ENCODE measurements around the gene CMKLR1. TPM values are rescaled to one million over a fixed set of nuclear protein-coding genes. Genes with fewer than 3 reads are reported as not detected.

Gene CMKLR1
- total and polyA plus RNA-seq, 10 of the 15 experiments (the other 5 are each of a cell fraction or from before 2014, with no cell fraction given): 13.8 to 52.3 (median 26.2) TPM

GRCh38 chr12:108271951-108272872 lies 66.9 kb downstream of the CMKLR1 start (continued):
- TF ChIP-seq, protein P1, sequence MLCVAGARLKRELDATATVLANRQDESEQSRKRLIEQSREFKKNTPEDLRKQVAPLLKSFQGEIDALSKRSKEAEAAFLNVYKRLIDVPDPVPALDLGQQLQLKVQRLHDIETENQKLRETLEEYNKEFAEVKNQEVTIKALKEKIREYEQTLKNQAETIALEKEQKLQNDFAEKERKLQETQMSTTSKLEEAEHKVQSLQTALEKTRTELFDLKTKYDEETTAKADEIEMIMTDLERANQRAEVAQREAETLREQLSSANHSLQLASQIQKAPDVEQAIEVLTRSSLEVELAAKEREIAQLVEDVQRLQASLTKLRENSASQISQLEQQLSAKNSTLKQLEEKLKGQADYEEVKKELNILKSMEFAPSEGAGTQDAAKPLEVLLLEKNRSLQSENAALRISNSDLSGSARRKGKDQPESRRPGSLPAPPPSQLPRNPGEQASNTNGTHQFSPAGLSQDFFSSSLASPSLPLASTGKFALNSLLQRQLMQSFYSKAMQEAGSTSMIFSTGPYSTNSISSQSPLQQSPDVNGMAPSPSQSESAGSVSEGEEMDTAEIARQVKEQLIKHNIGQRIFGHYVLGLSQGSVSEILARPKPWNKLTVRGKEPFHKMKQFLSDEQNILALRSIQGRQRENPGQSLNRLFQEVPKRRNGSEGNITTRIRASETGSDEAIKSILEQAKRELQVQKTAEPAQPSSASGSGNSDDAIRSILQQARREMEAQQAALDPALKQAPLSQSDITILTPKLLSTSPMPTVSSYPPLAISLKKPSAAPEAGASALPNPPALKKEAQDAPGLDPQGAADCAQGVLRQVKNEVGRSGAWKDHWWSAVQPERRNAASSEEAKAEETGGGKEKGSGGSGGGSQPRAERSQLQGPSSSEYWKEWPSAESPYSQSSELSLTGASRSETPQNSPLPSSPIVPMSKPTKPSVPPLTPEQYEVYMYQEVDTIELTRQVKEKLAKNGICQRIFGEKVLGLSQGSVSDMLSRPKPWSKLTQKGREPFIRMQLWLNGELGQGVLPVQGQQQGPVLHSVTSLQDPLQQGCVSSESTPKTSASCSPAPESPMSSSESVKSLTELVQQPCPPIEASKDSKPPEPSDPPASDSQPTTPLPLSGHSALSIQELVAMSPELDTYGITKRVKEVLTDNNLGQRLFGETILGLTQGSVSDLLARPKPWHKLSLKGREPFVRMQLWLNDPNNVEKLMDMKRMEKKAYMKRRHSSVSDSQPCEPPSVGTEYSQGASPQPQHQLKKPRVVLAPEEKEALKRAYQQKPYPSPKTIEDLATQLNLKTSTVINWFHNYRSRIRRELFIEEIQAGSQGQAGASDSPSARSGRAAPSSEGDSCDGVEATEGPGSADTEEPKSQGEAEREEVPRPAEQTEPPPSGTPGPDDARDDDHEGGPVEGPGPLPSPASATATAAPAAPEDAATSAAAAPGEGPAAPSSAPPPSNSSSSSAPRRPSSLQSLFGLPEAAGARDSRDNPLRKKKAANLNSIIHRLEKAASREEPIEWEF (IDR thresholded peaks at IDR 0.05; ENCODE audit: insufficient replicate concordance, low read depth, low read length): no peak
- no peak for TF ChIP-seq SRF (IDR thresholded peaks at IDR 0.05; ENCODE audit: low read depth in 2 of 2, low read length in 2 of 2)
- TF ChIP-seq, protein P2, sequence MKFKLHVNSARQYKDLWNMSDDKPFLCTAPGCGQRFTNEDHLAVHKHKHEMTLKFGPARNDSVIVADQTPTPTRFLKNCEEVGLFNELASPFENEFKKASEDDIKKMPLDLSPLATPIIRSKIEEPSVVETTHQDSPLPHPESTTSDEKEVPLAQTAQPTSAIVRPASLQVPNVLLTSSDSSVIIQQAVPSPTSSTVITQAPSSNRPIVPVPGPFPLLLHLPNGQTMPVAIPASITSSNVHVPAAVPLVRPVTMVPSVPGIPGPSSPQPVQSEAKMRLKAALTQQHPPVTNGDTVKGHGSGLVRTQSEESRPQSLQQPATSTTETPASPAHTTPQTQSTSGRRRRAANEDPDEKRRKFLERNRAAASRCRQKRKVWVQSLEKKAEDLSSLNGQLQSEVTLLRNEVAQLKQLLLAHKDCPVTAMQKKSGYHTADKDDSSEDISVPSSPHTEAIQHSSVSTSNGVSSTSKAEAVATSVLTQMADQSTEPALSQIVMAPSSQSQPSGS (IDR thresholded peaks at IDR 0.05; ENCODE audit: low read length): no peak

- FAIRE-seq (no peak), ATAC-seq (no peak), DNase-seq (ENCODE audit: low read depth, low spot score) (no peak)
- ChIA-PET RAD21 (ENCODE audit: unreplicated experiment) (interaction anchor here (1.2 kb wide), 1 partner anchor 50 kb away, joined by 3 read pairs; no protein-coding TSS in a partner anchor), CTCF (no interaction called here), POLR2A (no interaction called here), SMC1A (ENCODE audit: uncharacterized antibody, unreplicated experiment) (interaction anchor here (0.7 to 2.0 kb wide), 2 partner anchors 18 to 66 kb away, joined by 3 to 5 read pairs; no protein-coding TSS in a partner anchor)
- Histone ChIP-seq H3K9me3 (replicated peaks; ENCODE audit: control insufficient read depth, insufficient read depth, low read length) (no peaks in the 10 kb centered on the region; the same call in 2 of the 3 replicates), H3K79me2 (ENCODE audit: control insufficient read depth, insufficient read depth, low read length) (no peaks in the 10 kb centered on the region), H3K9ac (ENCODE audit: control insufficient read depth, insufficient read depth, low read length) (no peak overlapping the region), H2AFZ (ENCODE audit: control insufficient read depth, low read depth, low read length) (no peak overlapping the region), H3K4me3 (no peak overlapping the region), H4K20me1 (ENCODE audit: control insufficient read depth, insufficient read depth) (no peaks in the 10 kb centered on the region), H3K27me3 (replicated peaks in 1 of 2; ENCODE audit: control insufficient read depth in 2 of 2, insufficient read depth in 2 of 2, low read length in 1 of 2) (peaks cover 0 to 4% of the 10 kb centered on the region in 2 experiments; a peak in 1 of 4 replicates), H3K27ac (ENCODE audit: control insufficient read depth, insufficient read depth) (no peak overlapping the region), H3K4me1 (ENCODE audit: control insufficient read depth, insufficient read depth, low read length) (peaks cover 5% of the 10 kb centered on the region; the same call in 1 of the 2 replicates), H3K4me2 (ENCODE audit: control insufficient read depth, insufficient read depth) (no peak overlapping the region), H3K36me3 (ENCODE audit: control insufficient read depth in 2 of 2, insufficient read depth in 2 of 2, low read length in 1 of 2) (no peaks in the 10 kb centered on the region)
- in situ Hi-C loops (cut with MboI): no loop called here
- intact Hi-C loops (cut with micrococcal nuclease; ENCODE audit: unreplicated experiment): no loop called here
- WGBS (ENCODE audit: insufficient coverage, insufficient replicate concordance, low lambda C conversion rate, missing lambda C conversion rate): 21% methylated on average over 2 of the region's 2 CpGs
- BruUV-seq (replicated peaks): no TSS peak
- no peak for TF ChIP-seq EP300 (IDR thresholded peaks at IDR 0.05; ENCODE audit: borderline replicate concordance in 1 of 2, control insufficient read depth in 1 of 2, low read depth in 2 of 2, low read length in 2 of 2)
- no peak for TF ChIP-seq SRF (IDR thresholded peaks at IDR 0.05; ENCODE audit: low read depth in 2 of 2, low read length in 2 of 2)
- TF ChIP-seq SIX5 (IDR thresholded peaks at IDR 0.05; ENCODE audit: low read depth, low read length, severe bottlenecking): no peak
- no peak for TF ChIP-seq NR2C1 (IDR thresholded peaks at IDR 0.05)
- TF ChIP-seq BHLHE40 (IDR thresholded peaks at IDR 0.05; ENCODE audit: borderline replicate concordance in 1 of 2, low read depth in 2 of 2, low read length in 1 of 2): no peak
- no peak for TF ChIP-seq CHD4 (IDR thresholded peaks at IDR 0.05)
- no peak for TF ChIP-seq MYB (IDR thresholded peaks at IDR 0.05; ENCODE audit: borderline replicate concordance, low read depth, low read length)
- TF ChIP-seq, protein P3, sequence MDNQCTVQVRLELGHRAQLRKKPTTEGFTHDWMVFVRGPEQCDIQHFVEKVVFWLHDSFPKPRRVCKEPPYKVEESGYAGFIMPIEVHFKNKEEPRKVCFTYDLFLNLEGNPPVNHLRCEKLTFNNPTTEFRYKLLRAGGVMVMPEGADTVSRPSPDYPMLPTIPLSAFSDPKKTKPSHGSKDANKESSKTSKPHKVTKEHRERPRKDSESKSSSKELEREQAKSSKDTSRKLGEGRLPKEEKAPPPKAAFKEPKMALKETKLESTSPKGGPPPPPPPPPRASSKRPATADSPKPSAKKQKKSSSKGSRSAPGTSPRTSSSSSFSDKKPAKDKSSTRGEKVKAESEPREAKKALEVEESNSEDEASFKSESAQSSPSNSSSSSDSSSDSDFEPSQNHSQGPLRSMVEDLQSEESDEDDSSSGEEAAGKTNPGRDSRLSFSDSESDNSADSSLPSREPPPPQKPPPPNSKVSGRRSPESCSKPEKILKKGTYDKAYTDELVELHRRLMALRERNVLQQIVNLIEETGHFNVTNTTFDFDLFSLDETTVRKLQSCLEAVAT (IDR thresholded peaks at IDR 0.05): no peak
- TF ChIP-seq KAT2A (conservative IDR thresholded peaks at IDR 0.05; ENCODE audit: control insufficient read depth, low read depth, low read length): no peak
These were observed 68.3 kb downstream of the CMKLR1 start for GRCh38 chr12:108270849-108271143.
